GM19351 (cell line): ENCODE data around the gene ACOXL.

Experiments used
- ATAC-seq: cut with Tn5 transposase; IDR thresholded peaks from one replicate; pipeline ENCODE4 v1.9.1; 2021; ENCODE audit warnings: mild to moderate bottlenecking, moderate library complexity; ENCODE audit not compliant: unreplicated experiment

ACOXL gene

GRCh38 chr2:110751642-110752041 lies 19.3 kb downstream of the ACOXL start:
- ATAC-seq = no peak

GRCh38 chr2:110752871-110753270 lies 20.5 kb downstream of the ACOXL start:
- ATAC-seq = no peak

GRCh38 chr2:110755491-110756078 lies 23.2 kb downstream of the ACOXL start:
- ATAC-seq = no peak

GRCh38 chr2:110759411-110759810 lies 27.0 kb downstream of the ACOXL start:
- no peak for ATAC-seq

- no peak for ATAC-seq
Observed at GRCh38 chr2:110764931-110765330, 32.6 kb downstream of the ACOXL start.

GRCh38 chr2:110766291-110766690 lies 33.9 kb downstream of the ACOXL start:
- no peak for ATAC-seq

- no peak for ATAC-seq
Observed at GRCh38 chr2:110768591-110768990, 36.2 kb downstream of the ACOXL start.

GRCh38 chr2:110770404-110770958 lies 38.1 kb downstream of the ACOXL start:
- no peak for ATAC-seq

- ATAC-seq = no peak
Observed at GRCh38 chr2:110770959-110771431, 38.6 kb downstream of the ACOXL start.

GRCh38 chr2:110771547-110772382 lies 39.4 kb downstream of the ACOXL start:
- no peak for ATAC-seq

- no peak for ATAC-seq
Observed at GRCh38 chr2:110772383-110772755, 40.0 kb downstream of the ACOXL start.

- ATAC-seq = no peak
Observed at GRCh38 chr2:110773401-110773921, 41.1 kb downstream of the ACOXL start.

- ATAC-seq = no peak
Observed at GRCh38 chr2:110774701-110775100, 42.3 kb downstream of the ACOXL start.

GRCh38 chr2:110777531-110778311 lies 45.3 kb downstream of the ACOXL start:
- no peak for ATAC-seq

GRCh38 chr2:110780461-110780860 lies 48.1 kb downstream of the ACOXL start:
- ATAC-seq = no peak

- ATAC-seq = no peak
Observed at GRCh38 chr2:110783196-110783873, 51.0 kb downstream of the ACOXL start.

GRCh38 chr2:110784047-110784631 lies 51.8 kb downstream of the ACOXL start:
- no peak for ATAC-seq

GRCh38 chr2:110785439-110785838 lies 53.1 kb downstream of the ACOXL start:
- no peak for ATAC-seq

GRCh38 chr2:110788976-110789375 lies 56.6 kb downstream of the ACOXL start:
- no peak for ATAC-seq

GRCh38 chr2:110789706-110790105 lies 57.3 kb downstream of the ACOXL start:
- ATAC-seq = no peak
